ENCODE results near the gene ALOXE3.
A peak's percentile ranks its signal among the peaks of the same experiment; 100 is the strongest.
"Not testable (repeated sequence)": the region's sequence is repeated elsewhere in the genome, so short reads cannot be mapped to it uniquely, and the experiment has no call there.

The ALOXE3 gene

GRCh38 chr17:8121681-8122421 lies 3.5 kb upstream of the ALOXE3 start:
- peak in 2 of 3 experiments; percentile 45 to 49 for DNase-seq

DNA sequence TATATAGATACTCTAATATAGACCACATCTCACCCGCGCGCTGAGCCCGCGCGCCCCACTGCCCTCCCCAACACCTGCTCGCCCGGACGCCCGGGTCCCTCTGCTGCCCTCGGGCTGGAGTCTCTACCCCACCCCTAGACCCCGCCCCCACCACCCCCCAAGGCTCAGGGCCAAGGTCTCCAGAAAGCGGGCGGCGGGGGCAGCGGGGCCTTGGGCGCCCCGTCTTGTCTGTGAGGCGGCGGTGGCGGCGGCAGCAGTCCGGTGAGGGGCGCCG lies 3.0 kb upstream of the ALOXE3 start:
- no peak for DNase-seq

DNA sequence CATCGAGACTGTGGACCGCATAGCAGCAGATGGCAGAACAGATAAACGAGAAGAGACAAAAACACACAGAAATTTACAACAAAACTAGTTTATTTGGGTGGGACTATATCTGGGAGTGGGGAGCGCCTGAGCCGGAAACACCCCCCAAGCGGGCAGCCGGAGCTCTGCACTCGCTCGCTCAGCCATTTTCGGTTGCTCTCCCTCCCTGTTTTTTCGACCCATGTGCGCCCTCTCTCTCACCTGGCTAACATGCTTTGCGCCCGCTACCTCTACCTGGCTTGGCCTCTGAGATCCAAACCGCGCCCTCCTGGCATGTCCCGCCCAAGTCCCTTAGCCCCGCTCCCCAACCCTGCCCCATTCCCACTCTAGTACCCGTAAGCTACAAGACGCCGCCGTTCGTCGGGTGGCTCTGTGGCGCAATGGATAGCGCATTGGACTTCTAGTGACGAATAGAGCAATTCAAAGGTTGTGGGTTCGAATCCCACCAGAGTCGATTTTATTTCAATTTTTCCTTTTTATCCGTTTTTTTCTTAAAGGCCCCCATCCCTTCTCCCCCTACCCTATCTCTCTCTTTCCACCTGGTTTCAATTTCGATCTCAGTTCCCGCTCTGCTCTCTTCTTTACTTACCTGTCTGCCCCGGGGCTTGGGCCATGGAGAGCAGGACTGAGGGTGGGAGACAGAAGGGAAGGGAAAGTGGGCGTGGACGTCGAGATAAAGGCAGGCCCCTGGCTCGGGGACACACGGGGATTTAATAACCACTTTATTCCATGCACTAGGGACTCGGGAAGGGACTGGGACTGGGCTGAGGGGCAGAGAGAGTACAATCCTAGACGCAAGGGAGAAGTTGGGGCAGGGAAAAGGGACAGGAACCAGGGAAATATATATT lies 2.4 kb upstream of the ALOXE3 start:
- peak; percentile 18 to 73 (median 65) for DNase-seq

DNA sequence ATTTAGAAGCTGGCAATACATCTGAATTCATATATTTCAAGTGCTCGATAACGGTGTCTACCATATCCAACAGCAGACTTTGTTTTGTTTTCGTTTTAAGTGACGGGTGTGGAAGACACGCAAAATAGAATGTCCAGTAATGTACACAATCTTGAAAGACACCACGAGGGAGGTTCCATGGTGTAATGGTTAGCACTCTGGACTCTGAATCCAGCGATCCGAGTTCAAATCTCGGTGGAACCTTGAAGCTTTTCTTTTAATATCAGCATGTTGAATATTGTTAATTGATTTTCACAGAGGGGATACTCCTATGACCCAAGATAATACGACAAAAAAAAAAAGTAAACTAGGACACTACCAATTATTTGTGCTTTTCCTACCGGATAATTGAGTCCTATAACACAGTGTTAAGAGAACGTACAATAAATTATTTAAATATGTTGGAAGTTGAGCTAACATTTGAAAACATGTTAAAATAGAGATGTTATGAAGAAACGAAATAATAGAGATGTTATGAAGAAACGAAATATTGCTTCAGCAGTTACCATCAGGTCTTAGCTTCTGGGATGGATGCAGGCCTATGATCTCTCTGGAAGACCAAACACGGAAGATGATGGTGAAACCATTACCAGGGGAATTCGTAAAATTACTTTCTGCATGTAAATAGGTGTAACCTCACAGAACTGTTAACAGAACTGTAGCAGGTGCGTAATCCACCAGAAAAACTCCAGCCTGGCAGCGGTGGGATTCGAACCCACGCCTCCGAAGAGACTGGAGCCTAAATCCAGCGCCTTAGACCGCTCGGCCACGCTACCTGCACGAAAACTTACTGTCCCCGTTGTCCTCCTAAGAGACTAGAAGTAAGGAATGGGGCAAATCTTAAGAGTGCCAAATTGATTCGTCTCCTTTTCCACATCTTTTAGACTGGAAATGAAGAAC lies 1.5 kb upstream of the ALOXE3 start:
- peak; percentile 74 to 95 (median 84) for DNase-seq

DNA sequence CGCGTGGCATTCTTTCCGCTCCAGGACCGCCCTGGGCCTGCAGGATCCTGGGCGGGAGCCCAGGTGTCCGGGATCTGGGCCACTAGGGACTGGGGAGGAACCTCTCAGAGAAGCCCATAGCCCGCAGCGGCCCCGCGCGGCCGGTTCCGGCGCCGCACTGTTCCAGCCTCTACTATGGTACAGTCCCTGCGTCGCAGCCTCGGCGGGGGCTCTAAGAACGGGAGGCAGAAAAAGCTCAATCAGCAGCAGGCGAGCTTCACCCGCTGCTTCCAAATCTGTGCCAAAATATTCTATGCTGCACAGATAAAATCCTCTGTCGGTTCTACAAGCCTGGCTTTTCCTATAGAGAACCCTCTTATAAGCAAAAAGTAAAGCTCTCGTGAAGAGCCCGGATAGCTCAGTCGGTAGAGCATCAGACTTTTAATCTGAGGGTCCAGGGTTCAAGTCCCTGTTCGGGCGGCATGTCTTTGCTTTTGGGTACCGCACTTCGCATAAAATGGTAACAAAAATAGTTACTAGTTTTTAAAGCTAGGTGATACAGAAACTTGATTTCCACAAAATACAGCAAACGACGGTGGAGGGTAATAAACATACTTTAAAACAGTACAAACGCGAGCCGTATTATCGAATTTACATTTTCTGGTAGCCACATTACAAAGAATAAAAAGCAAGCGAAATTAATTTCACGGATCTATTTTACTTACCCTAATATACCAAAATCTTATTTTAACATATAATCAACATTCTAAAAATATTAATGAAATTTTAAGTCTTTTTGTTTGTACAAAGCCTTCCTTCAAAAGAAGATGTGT lies 661 bp upstream of the ALOXE3 start:
- DNase-seq: peak; percentile 71 to 89 (median 76)

DNA sequence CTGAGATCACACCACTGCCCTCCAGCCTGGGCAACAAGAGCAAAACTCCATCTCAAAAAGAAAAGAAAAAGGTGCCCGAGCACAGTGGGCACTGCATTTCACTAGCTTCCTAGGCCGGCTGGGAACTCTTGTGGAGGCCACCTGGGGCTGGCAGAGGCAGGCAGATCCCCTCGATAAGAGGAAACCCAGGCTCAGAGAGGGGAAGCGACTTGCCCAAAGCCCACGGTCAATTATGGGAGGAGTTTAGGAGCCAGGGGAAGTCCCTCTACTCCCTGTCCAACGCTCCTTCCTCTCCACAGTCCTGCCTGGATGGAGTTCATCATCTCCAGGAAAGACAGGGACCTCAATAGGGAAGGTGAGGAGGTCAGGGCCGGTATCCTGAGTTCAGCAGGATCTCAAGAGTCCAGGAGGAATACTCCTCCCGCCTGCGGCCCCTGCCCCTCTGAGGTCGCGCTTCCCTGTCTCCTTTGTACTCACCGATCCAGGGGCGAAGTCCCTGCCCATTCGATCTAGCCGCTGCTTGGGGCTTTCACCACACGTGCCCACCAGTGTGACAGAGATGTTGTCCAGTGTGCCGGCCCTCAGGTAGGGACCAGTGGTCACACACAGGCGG lies 841 bp downstream of the ALOXE3 start:
- DNase-seq: peak in 2 of 3 experiments; percentile 4 to 48

- DNase-seq: no peak
These were observed 1.5 kb downstream of the ALOXE3 start for GRCh38 chr17:8116776-8117175.

DNA sequence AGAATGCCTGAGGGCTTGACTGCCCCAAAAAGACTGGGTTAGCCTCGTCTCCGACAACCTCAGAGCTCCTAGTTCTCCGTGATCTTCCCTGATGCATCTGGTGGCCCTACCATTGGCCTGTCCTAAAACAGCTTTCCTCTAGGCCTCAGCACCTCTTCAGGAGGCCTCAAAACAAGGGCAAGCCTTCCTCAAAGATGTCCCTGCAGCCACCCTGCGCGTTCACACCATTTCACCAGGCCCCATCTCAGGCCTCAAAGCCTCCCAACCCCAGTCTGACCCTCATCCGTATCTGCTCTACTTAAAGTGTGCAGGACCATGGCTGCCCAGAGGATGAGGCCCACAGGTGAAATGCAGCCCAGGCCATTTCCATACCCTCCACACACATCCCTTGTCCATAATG lies 7.4 kb downstream of the ALOXE3 start:
- DNase-seq: no peak

GRCh38 chr17:8110456-8110804 lies 7.9 kb downstream of the ALOXE3 start:
- DNase-seq: no peak

- DNase-seq: peak; percentile 50 to 59 (median 58)
These were observed 8.5 kb downstream of the ALOXE3 start for GRCh38 chr17:8109661-8110455.

GRCh38 chr17:8108972-8109660 lies 9.2 kb downstream of the ALOXE3 start:
- no peak for DNase-seq

- not testable (repeated sequence) for DNase-seq
These were observed 11.3 kb downstream of the ALOXE3 start for GRCh38 chr17:8106980-8107379.

GRCh38 chr17:8105957-8106398 lies 12.3 kb downstream of the ALOXE3 start:
- no peak for DNase-seq

GRCh38 chr17:8104911-8105310 lies 13.4 kb downstream of the ALOXE3 start:
- no peak for DNase-seq

DNA sequence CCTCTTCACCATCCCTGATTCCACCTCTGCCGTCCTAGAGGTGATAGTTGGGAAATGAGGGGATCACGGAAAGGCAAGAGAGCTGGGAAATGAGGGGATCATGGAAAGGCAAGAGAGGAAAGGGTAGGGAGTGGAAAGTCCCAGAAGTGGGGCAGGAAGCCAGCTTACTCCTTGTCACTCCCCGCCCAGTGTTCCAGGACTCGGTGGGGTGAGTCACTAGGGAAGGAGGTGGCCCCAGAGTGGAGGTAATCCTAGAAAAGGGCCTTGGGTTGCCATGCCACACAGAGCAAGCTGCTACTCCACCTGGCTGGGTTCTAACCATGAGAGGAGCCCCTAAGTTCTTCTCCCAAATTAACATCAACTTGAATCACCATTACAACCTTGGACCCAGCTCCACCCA lies 14.8 kb downstream of the ALOXE3 start:
- DNase-seq: no peak

DNA sequence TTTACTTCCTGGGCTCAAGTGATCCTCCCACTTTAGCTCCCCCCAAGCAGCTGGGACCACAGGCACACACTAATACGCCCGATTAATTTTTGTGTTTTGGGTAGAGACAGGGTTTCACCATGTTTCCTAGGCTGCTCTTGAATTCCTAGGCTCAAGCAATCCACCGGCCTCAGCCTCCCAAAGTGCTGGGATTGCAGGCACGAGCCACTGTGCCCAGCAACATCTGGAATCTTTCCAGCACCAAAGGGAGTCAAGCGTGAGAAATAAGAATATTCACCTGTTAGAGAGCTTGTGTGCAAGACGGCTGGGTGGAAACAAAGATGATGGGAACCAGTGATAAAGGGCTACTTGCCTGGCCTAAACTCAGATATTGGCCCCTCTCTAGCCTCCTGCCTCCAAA lies 16.6 kb downstream of the ALOXE3 start:
- DNase-seq: no peak

DNA sequence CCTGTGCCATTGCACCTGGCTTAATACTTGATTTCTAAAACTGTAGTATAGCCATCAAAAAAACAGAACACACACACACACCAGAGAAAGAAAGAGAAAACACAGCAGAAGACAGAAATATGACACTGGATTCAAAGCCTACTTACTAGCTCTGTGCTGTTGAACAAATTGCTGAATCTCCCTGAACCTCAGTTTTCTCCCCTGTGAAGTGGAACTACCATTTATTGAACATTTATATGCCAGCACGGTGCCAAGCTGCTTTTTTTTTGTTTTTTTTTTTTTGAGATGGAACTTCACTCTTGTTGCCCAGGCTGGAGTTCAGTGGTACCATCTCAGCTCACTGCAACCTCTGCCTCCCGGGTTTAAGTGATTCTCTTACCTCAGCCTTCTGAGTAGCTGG lies 17.6 kb downstream of the ALOXE3 start:
- no peak for DNase-seq

GRCh38 chr17:8100111-8100510 lies 18.2 kb downstream of the ALOXE3 start:
- DNase-seq: no peak

DNA sequence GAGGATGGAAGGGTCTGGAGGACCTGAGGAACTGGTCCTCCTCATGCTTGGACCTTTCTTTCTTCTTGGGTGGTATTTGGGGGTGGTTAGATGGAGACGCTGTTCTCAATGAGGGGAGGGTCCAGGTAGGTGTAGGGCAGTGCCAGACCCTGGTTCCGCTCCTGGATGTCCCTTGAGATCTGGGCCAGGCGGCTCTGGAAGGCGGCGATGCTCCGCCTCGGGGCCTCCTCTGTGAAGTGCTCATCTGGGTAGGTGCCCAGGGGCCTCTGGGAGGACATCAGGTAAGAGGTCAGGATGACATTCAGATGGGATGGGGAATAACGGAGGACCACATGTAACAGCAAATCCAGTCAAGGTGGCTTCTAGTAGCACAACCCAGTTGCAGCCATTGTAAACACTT lies 21.8 kb downstream of the ALOXE3 start:
- DNase-seq: no peak

DNA sequence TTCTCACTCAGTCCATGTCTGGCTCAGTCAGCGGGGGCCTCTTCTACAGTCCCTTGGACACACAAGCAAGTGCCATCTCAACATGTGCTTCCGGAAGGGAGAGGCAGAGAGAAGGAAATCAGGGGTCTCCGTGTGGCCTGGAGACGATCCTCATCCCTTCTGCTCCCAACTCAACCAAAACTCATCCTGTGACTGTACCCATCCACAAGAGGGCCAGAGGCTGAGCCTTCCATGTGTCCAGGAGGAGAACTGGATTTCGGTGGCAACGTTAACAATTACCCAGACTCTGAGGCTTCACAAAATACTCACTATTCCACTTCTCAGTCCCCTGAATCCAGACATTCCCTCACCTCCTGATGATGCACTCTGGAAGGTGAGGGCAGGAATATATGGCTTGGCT lies 23.0 kb downstream of the ALOXE3 start:
- DNase-seq: no peak

All from NCI-H1417 (cell line).